NCI-H446 treated with DMSO at 0.1 percent for 48 hours (cell line): Measurements from ENCODE around the gene HDDC3.
A peak's percentile ranks its signal among the peaks of the same experiment; 100 is the strongest.
"Not testable (repeated sequence)": the region's sequence is repeated elsewhere in the genome, so short reads cannot be mapped to it uniquely, and the experiment has no call there.

ENCODE experiments used
- DNase-seq: peaks from one replicate; lab custom pipeline; 2025; lab: John Stamatoyannopoulos, UW

HDDC3 gene

GRCh38 chr15:90909976-90910375 lies 22.4 kb downstream of the HDDC3 start:
- DNase-seq, result no peak

GRCh38 chr15:90909449-90909848 lies 22.9 kb downstream of the HDDC3 start:
- not testable (repeated sequence) for DNase-seq

- DNase-seq, result no peak
Measured at GRCh38 chr15:90907838-90908507, 24.4 kb downstream of the HDDC3 start.

GRCh38 chr15:90907051-90907660 lies 25.2 kb downstream of the HDDC3 start:
- no peak for DNase-seq

- DNase-seq, result no peak
Measured at GRCh38 chr15:90906181-90906849, 26.0 kb downstream of the HDDC3 start.

GRCh38 chr15:90905306-90906180 lies 26.8 kb downstream of the HDDC3 start:
- no peak for DNase-seq

- no peak for DNase-seq
Measured at GRCh38 chr15:90904746-90905145, 27.6 kb downstream of the HDDC3 start.

- DNase-seq, result no peak
Measured at GRCh38 chr15:90903733-90904536, 28.4 kb downstream of the HDDC3 start.

- DNase-seq, result no peak
Measured at GRCh38 chr15:90902840-90903732, 29.3 kb downstream of the HDDC3 start, which contains the start of gene MAN2A2. Gene MAN2A2, plus strand, starts transcription at chr15:90903302. Its CDS starts 906 bp downstream, at chr15:90904208.

- peak; percentile 40 for DNase-seq
Measured at GRCh38 chr15:90902040-90902839, 30.1 kb downstream of the HDDC3 start.

GRCh38 chr15:90901175-90902039 lies 30.9 kb downstream of the HDDC3 start:
- DNase-seq, result no peak

- DNase-seq, result not testable (repeated sequence)
Measured at GRCh38 chr15:90897131-90897655, 35.2 kb downstream of the HDDC3 start.

GRCh38 chr15:90895571-90896117 lies 36.7 kb downstream of the HDDC3 start:
- no peak for DNase-seq

GRCh38 chr15:90893175-90894090 lies 38.9 kb downstream of the HDDC3 start:
- no peak for DNase-seq

GRCh38 chr15:90892498-90893174 lies 39.7 kb downstream of the HDDC3 start:
- no peak for DNase-seq

GRCh38 chr15:90892023-90892422 lies 40.3 kb downstream of the HDDC3 start:
- DNase-seq, result no peak
